Measurements from ENCODE around the gene GALR1. TPM values are rescaled to one million over a fixed set of nuclear protein-coding genes. Genes with fewer than 3 reads are reported as not detected.

The GALR1 gene
- total RNA-seq, 1 donor from 2014 or later: 0.06 TPM

GRCh38 chr18:77250926-77251729 lies 1.5 kb downstream of the GALR1 start:
- H3K27ac ChIP-seq: no peak overlapping the region
- H3K27me3 ChIP-seq: peaks cover 62% of the 10 kb centered on the region
- H3K36me3 ChIP-seq: no peaks in the 10 kb centered on the region
- intact Hi-C loops (cut with DNase I): no loop called here
- peaks cover 8% of the 10 kb centered on the region for H3K4me1 ChIP-seq
- TF ChIP-seq CTCF (IDR thresholded peaks at IDR 0.05): no peak
- H3K4me3 ChIP-seq: no peak overlapping the region
- H3K9me3 ChIP-seq: no peaks in the 10 kb centered on the region
- ATAC-seq (peak; percentile 36), DNase-seq (no peak)

- Histone ChIP-seq H3K27ac (no peak overlapping the region), H3K4me3 (no peak overlapping the region), H3K4me1 (peaks cover 8% of the 10 kb centered on the region), H3K27me3 (peaks cover 62% of the 10 kb centered on the region), H3K9me3 (no peaks in the 10 kb centered on the region), H3K36me3 (no peaks in the 10 kb centered on the region)
- DNase-seq (no peak), ATAC-seq (no peak)
- intact Hi-C loops (cut with DNase I): no loop called here
- TF ChIP-seq CTCF (IDR thresholded peaks at IDR 0.05): no peak
Measured at GRCh38 chr18:77251730-77252050, 2.0 kb downstream of the GALR1 start.

GRCh38 chr18:77254711-77255405 lies 5.2 kb downstream of the GALR1 start:
- intact Hi-C loops (cut with DNase I): no loop called here
- Histone ChIP-seq H3K27me3 (peaks cover 40% of the 10 kb centered on the region), H3K4me1 (peaks cover 3% of the 10 kb centered on the region), H3K36me3 (no peaks in the 10 kb centered on the region), H3K4me3 (no peak overlapping the region), H3K9me3 (no peaks in the 10 kb centered on the region), H3K27ac (no peak overlapping the region)
- no peak for DNase-seq
- no peak for TF ChIP-seq CTCF (IDR thresholded peaks at IDR 0.05)
- no peak for ATAC-seq

- Histone ChIP-seq H3K36me3 (no peaks in the 10 kb centered on the region), H3K4me1 (no peaks in the 10 kb centered on the region), H3K27ac (no peak overlapping the region), H3K9me3 (no peaks in the 10 kb centered on the region), H3K27me3 (peaks cover 33% of the 10 kb centered on the region), H3K4me3 (no peak overlapping the region)
- TF ChIP-seq CTCF (IDR thresholded peaks at IDR 0.05): no peak
- ATAC-seq (no peak), DNase-seq (no peak)
- intact Hi-C loops (cut with DNase I): no loop called here
Measured at GRCh38 chr18:77255426-77256105, 5.9 kb downstream of the GALR1 start.

GRCh38 chr18:77262643-77263465 lies 13.2 kb downstream of the GALR1 start:
- no peak overlapping the region for H3K4me3 ChIP-seq
- no peaks in the 10 kb centered on the region for H3K9me3 ChIP-seq
- intact Hi-C loops (cut with DNase I): no loop called here
- H3K4me1 ChIP-seq: no peaks in the 10 kb centered on the region
- H3K27ac ChIP-seq: no peak overlapping the region
- no peak for TF ChIP-seq CTCF (IDR thresholded peaks at IDR 0.05)
- DNase-seq (no peak), ATAC-seq (no peak)
- H3K27me3 ChIP-seq: no peaks in the 10 kb centered on the region
- no peaks in the 10 kb centered on the region for H3K36me3 ChIP-seq
